ENCODE data around the gene CDK5RAP1.

The CDK5RAP1 gene

DNA sequence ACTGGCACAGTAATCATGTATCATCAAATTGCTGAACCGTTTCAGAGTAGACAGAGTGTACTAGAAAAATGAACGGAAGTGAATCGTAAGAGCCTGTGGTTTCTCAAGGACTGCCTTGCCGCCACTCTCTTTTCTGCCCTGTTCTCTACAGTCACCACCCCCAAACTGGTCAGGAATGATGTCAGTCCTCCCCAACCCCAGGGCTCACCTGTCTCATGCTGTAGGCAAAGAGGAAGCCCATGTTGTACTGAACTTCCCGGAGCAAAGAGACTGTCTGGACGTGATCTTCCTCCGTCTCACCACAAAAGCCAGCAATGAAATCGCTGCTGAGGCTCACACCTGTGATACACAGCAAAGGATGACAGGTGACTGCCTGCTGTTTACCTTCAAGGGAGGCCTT, 31.0 kb downstream of the CDK5RAP1 start:
- Histone ChIP-seq H3K36me3 (ENCODE audit: control insufficient read depth, low read length) (peaks cover 60% of the 10 kb centered on the region), H3K27me3 (ENCODE audit: control insufficient read depth, low read length) (no peaks in the 10 kb centered on the region), H3K9me3 (ENCODE audit: control insufficient read depth, insufficient read depth, low read length) (no peaks in the 10 kb centered on the region), H3K79me2 (ENCODE audit: control insufficient read depth, low read length) (no peaks in the 10 kb centered on the region), H3K4me1 (ENCODE audit: control insufficient read depth, low read length) (no peaks in the 10 kb centered on the region), H4K20me1 (ENCODE audit: control insufficient read depth, insufficient read depth, low read depth, low read length) (no peaks in the 10 kb centered on the region), H3F3A (ENCODE audit: control insufficient read depth, insufficient read depth) (no peaks in the 10 kb centered on the region), H3K4me3 (ENCODE audit: low read length) (no peak overlapping the region), H3K9me2 (replicated peaks; ENCODE audit: control insufficient read depth, low read length) (no peaks in the 10 kb centered on the region), H3K4me2 (ENCODE audit: low read length) (no peak overlapping the region), H3K27ac (ENCODE audit: low read depth, low read length) (no peak overlapping the region)
- TF ChIP-seq CTCF (IDR thresholded peaks at IDR 0.05; ENCODE audit: low read depth, low read length, poor library complexity, severe bottlenecking): no peak
- no peak for TF ChIP-seq EZH2phosphoT487 (IDR thresholded peaks at IDR 0.05; ENCODE audit: borderline replicate concordance, low read length)

DNA sequence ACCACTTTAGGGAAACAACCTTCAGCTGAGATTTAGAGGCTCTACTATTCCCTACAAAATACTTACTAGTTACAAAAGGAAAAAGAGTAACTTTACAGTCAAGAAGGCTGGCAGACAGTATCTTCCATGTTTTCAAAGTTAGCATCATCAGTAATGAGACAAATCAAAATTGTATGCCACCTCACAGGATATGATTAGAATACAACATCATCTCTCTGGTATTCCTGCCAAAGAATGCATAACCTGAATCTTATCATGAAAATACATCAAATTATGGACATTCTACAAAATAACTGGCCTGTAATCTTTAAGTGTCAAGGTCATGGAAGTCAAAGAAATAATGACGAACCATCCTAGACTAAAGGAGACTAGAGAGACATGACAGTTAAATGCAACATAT, 38.4 kb downstream of the CDK5RAP1 start:
- H4K20me1 ChIP-seq (ENCODE audit: control insufficient read depth, insufficient read depth, low read depth, low read length): no peaks in the 10 kb centered on the region
- H3K9me3 ChIP-seq (ENCODE audit: control insufficient read depth, insufficient read depth, low read length): no peaks in the 10 kb centered on the region
- no peak for TF ChIP-seq EZH2phosphoT487 (IDR thresholded peaks at IDR 0.05; ENCODE audit: borderline replicate concordance, low read length)
- no peaks in the 10 kb centered on the region for H3K4me1 ChIP-seq (ENCODE audit: control insufficient read depth, low read length)
- H3K27me3 ChIP-seq (ENCODE audit: control insufficient read depth, low read length): no peaks in the 10 kb centered on the region
- H3K4me3 ChIP-seq (ENCODE audit: low read length): no peak overlapping the region
- no peak overlapping the region for H3K27ac ChIP-seq (ENCODE audit: low read depth, low read length)
- H3F3A ChIP-seq (ENCODE audit: control insufficient read depth, insufficient read depth): no peaks in the 10 kb centered on the region
- no peaks in the 10 kb centered on the region for H3K9me2 ChIP-seq (replicated peaks; ENCODE audit: control insufficient read depth, low read length)
- H3K4me2 ChIP-seq (ENCODE audit: low read length): no peak overlapping the region
- H3K36me3 ChIP-seq (ENCODE audit: control insufficient read depth, low read length): peaks cover 72% of the 10 kb centered on the region
- no peaks in the 10 kb centered on the region for H3K79me2 ChIP-seq (ENCODE audit: control insufficient read depth, low read length)

- H4K20me1 ChIP-seq (ENCODE audit: control insufficient read depth, insufficient read depth, low read depth, low read length): no peaks in the 10 kb centered on the region
- H3K9me2 ChIP-seq (replicated peaks; ENCODE audit: control insufficient read depth, low read length): no peaks in the 10 kb centered on the region
- TF ChIP-seq EZH2phosphoT487 (IDR thresholded peaks at IDR 0.05; ENCODE audit: borderline replicate concordance, low read length) (no peak), CTCF (IDR thresholded peaks at IDR 0.05; ENCODE audit: low read depth, low read length, poor library complexity, severe bottlenecking) (no peak)
- H3F3A ChIP-seq (ENCODE audit: control insufficient read depth, insufficient read depth): no peaks in the 10 kb centered on the region
- peaks cover 51% of the 10 kb centered on the region for H3K36me3 ChIP-seq (ENCODE audit: control insufficient read depth, low read length)
- H3K4me1 ChIP-seq (ENCODE audit: control insufficient read depth, low read length): no peaks in the 10 kb centered on the region
- H3K9me3 ChIP-seq (ENCODE audit: control insufficient read depth, insufficient read depth, low read length): no peaks in the 10 kb centered on the region
- no peaks in the 10 kb centered on the region for H3K27me3 ChIP-seq (ENCODE audit: control insufficient read depth, low read length)
- H3K4me2 ChIP-seq (ENCODE audit: low read length): no peak overlapping the region
- H3K27ac ChIP-seq (ENCODE audit: low read depth, low read length): no peak overlapping the region
- H3K4me3 ChIP-seq (ENCODE audit: low read length): no peak overlapping the region
- H3K79me2 ChIP-seq (ENCODE audit: control insufficient read depth, low read length): no peaks in the 10 kb centered on the region
These were observed 41.7 kb downstream of the CDK5RAP1 start for GRCh38 chr20:33359399-33360261.

- Histone ChIP-seq H3K27me3 (ENCODE audit: control insufficient read depth, low read length) (no peaks in the 10 kb centered on the region), H3K4me2 (ENCODE audit: low read length) (no peak overlapping the region), H3K36me3 (ENCODE audit: control insufficient read depth, low read length) (no peaks in the 10 kb centered on the region), H3K9me2 (replicated peaks; ENCODE audit: control insufficient read depth, low read length) (no peaks in the 10 kb centered on the region), H3K4me3 (ENCODE audit: low read length) (no peak overlapping the region), H3K9me3 (ENCODE audit: control insufficient read depth, insufficient read depth, low read length) (no peaks in the 10 kb centered on the region), H3K4me1 (ENCODE audit: control insufficient read depth, low read length) (no peaks in the 10 kb centered on the region), H3K79me2 (ENCODE audit: control insufficient read depth, low read length) (no peaks in the 10 kb centered on the region), H3K27ac (ENCODE audit: low read depth, low read length) (no peak overlapping the region), H3F3A (ENCODE audit: control insufficient read depth, insufficient read depth) (no peaks in the 10 kb centered on the region), H4K20me1 (ENCODE audit: control insufficient read depth, insufficient read depth, low read depth, low read length) (no peaks in the 10 kb centered on the region)
- TF ChIP-seq CTCF (IDR thresholded peaks at IDR 0.05; ENCODE audit: low read depth, low read length, poor library complexity, severe bottlenecking): no peak
- TF ChIP-seq EZH2phosphoT487 (IDR thresholded peaks at IDR 0.05; ENCODE audit: borderline replicate concordance, low read length): no peak
These were observed 48.3 kb downstream of the CDK5RAP1 start for GRCh38 chr20:33353013-33353402.
